AG09309 (cell line): Measurements from ENCODE around the gene KRT1.
"Not testable (repeated sequence)": the region's sequence is repeated elsewhere in the genome, so short reads cannot be mapped to it uniquely, and the experiment has no call there.

ENCODE experiments used
- DNase-seq: peaks from one replicate; pipeline ENCODE4 v3.0.0-alpha.2; 2010; ENCODE audit warnings: low read depth
- H3K4me3 ChIP-seq: 2 replicates; pipeline ENCODE4 v1.5.1; 2011; ENCODE audit warnings: mild to moderate bottlenecking, low read depth, low read length, moderate library complexity; ENCODE audit not compliant: control insufficient read depth
- TF ChIP-seq, protein P1 (sequence below): IDR thresholded peaks from 2 replicates; pipeline ENCODE4 v1.5.1; 2011; ENCODE audit warnings: mild to moderate bottlenecking, low read depth, low read length, inconsistent platforms; ENCODE audit not compliant: insufficient read depth, control insufficient read depth; ENCODE audit errors: missing control alignments

Gene KRT1

DNA sequence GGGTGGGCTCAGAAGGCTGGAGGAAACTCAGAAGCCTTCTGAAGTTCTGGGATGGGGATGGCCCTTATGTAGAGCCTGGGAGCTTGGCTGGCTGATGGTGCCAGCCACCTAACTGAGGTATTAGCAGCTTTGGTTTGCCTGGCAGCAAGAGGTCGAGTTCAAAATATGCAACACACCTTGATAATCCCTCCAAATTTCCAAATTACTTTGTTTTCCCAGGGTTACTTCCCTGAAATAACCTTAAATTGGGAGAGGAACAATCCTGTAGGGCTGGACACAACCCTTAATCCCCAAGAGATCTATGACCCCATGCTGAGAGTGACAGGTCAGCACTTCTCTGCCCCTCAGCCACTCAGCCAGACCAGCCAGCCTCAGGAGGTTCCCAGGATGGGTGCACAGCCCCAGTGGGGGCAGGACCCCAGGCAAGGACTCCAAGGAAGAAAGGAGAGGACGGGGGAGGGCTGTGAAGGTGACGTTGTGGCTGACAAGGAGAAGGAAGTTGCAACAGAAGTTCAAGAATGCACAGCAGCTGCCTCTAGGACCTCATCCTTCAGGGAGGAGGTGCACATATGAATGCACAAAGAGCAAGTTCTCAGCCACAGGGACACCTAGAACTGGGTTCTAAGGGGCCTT is 41.7 kb upstream of the KRT1 start:
- DNase-seq, result no peak
- TF ChIP-seq, protein P1, sequence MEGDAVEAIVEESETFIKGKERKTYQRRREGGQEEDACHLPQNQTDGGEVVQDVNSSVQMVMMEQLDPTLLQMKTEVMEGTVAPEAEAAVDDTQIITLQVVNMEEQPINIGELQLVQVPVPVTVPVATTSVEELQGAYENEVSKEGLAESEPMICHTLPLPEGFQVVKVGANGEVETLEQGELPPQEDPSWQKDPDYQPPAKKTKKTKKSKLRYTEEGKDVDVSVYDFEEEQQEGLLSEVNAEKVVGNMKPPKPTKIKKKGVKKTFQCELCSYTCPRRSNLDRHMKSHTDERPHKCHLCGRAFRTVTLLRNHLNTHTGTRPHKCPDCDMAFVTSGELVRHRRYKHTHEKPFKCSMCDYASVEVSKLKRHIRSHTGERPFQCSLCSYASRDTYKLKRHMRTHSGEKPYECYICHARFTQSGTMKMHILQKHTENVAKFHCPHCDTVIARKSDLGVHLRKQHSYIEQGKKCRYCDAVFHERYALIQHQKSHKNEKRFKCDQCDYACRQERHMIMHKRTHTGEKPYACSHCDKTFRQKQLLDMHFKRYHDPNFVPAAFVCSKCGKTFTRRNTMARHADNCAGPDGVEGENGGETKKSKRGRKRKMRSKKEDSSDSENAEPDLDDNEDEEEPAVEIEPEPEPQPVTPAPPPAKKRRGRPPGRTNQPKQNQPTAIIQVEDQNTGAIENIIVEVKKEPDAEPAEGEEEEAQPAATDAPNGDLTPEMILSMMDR, result no peak

DNA sequence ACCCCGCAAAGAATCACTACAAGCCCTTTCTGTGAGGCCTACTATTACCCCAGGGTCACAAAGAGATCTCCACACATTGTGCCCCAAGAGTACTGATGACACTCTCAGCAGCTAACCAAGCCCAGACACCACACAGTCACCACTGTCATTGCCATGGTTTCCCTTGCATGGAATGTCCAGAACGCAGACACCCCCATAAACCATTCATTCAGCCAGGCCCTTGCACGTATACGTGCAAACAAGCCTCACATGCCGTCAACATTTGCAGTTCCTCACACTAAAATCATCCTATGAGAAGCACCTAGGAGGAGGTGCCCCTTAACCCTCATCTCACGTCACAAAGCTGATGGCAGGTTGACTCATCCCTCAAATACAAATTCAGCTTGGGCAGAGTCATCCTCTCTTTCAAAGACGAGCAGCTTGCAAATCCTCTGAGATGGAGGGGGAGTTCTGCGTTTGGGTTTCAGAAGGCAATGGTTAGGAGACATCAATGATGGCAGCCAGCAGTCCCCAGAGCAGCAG is 40.2 kb upstream of the KRT1 start:
- no peak for DNase-seq
- TF ChIP-seq, protein P1, result no peak
- H3K4me3 ChIP-seq, result no peak overlapping the region

More for the DNA sequence above, 41.7 kb upstream of the KRT1 start:
- H3K4me3 ChIP-seq, result no peak overlapping the region

- TF ChIP-seq, protein P1, result no peak
- H3K4me3 ChIP-seq, result no peak overlapping the region
- DNase-seq, result no peak
Observed at GRCh38 chr12:52716061-52716460, 35.9 kb upstream of the KRT1 start.

- no peak overlapping the region for H3K4me3 ChIP-seq
- no peak for DNase-seq
- TF ChIP-seq, protein P1, result no peak
Observed at GRCh38 chr12:52715416-52715815, 35.2 kb upstream of the KRT1 start.

GRCh38 chr12:52714887-52715281 is 34.7 kb upstream of the KRT1 start:
- no peak overlapping the region for H3K4me3 ChIP-seq
- DNase-seq, result no peak
- TF ChIP-seq, protein P1, result no peak

- TF ChIP-seq, protein P1, result no peak
- no peak overlapping the region for H3K4me3 ChIP-seq
- DNase-seq, result no peak
Observed at GRCh38 chr12:52713960-52714886, 34.0 kb upstream of the KRT1 start.

DNA sequence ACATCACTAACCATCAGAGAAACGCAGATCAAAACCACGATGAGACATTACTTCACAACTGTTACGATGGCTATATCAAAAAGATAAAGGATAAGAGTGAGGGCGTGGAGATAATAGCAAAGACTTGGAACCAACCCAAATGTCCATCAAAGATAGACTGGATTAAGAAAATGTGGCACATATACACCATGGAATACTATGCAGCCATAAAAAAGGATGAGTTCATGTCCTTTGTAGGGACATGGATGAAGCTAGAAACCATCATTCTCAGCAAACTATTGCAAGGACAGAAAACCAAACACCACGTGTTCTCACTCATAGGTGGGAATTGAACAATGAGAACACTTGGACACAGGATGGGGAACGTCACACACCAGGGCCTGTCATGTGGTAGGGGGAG is 31.9 kb upstream of the KRT1 start:
- not testable (repeated sequence) for DNase-seq, H3K4me3 ChIP-seq
